GM23338 (cell line): ENCODE measurements around the gene TEX101. TPM values are rescaled to one million over a fixed set of nuclear protein-coding genes. Genes with fewer than 3 reads are reported as not detected.

Source experiments
- ATAC-seq: fragments of 200-7000 bp; cut with Tn5 transposase; 3 replicates; pipeline ENCODE4 v1.9.1; 2020
- DNase-seq: peaks from one replicate; pipeline ENCODE4 v3.0.0-alpha.2; 2015; ENCODE audit warnings: low spot score
- H2AFZ ChIP-seq: fragments of 200-600 bp; sonication (generic); 2 replicates; pipeline ENCODE4 v1.8.0; 2016; ENCODE audit warnings: antibody characterized with exemption, mild to moderate bottlenecking, moderate library complexity
- H3F3A ChIP-seq: fragments of 200-600 bp; sonication (generic); replicated peaks from 2 replicates; pipeline ENCODE4 v1.8.0; 2017; ENCODE audit warnings: antibody characterized with exemption, mixed run types, low read depth
- H3K27ac ChIP-seq: fragments of 200-600 bp; sonication (generic); 2 replicates; pipeline ENCODE4 v1.6.1; 2016; ENCODE audit warnings: low read depth
- H3K27me3 ChIP-seq: fragments of 200-600 bp; sonication (generic); 2 replicates; pipeline ENCODE4 v1.8.0; 2016; ENCODE audit warnings: mild to moderate bottlenecking, mixed run types, moderate library complexity; ENCODE audit not compliant: insufficient read depth
- H3K36me3 ChIP-seq: fragments of 200-600 bp; sonication (generic); 2 replicates; pipeline ENCODE4 v1.8.0; 2016; ENCODE audit warnings: mild to moderate bottlenecking; ENCODE audit not compliant: insufficient read depth
- H3K4me1 ChIP-seq: fragments of 200-600 bp; sonication (generic); 2 replicates; pipeline ENCODE4 v1.8.0; 2016; ENCODE audit warnings: mild to moderate bottlenecking, moderate library complexity; ENCODE audit not compliant: insufficient read depth
- H3K4me2 ChIP-seq: fragments of 200-600 bp; sonication (generic); 2 replicates; pipeline ENCODE4 v1.7.1; 2017; ENCODE audit warnings: mixed run types
- H3K4me3 ChIP-seq: fragments of 200-600 bp; sonication (generic); 2 replicates; pipeline ENCODE4 v1.6.1; 2016; ENCODE audit warnings: mixed run types
- H3K79me2 ChIP-seq: fragments of 200-600 bp; sonication (generic); replicated peaks from 2 replicates; pipeline ENCODE4 v1.8.0; 2017; ENCODE audit warnings: mild to moderate bottlenecking; ENCODE audit not compliant: insufficient read depth
- H3K9me2 ChIP-seq: fragments of 200-600 bp; sonication (generic); 2 replicates; pipeline ENCODE4 v1.8.0; 2017; ENCODE audit not compliant: insufficient read depth
- H4K20me1 ChIP-seq: fragments of 200-600 bp; sonication (generic); replicated peaks from 2 replicates; pipeline ENCODE4 v1.8.0; 2017; ENCODE audit warnings: mild to moderate bottlenecking; ENCODE audit not compliant: insufficient read depth
- H3K27ac Mint-ChIP-seq: 2 replicates; pipeline ENCODE4 v1.8.0; 2020; ENCODE audit warnings: inconsistent platforms, mild to moderate bottlenecking, moderate library complexity, mixed read lengths
- H3K27me3 Mint-ChIP-seq: 3 replicates; pipeline ENCODE4 v1.8.0; 2022; ENCODE audit warnings: low read depth, mild to moderate bottlenecking, moderate library complexity, mixed read lengths, inconsistent platforms; ENCODE audit not compliant: insufficient read depth, poor library complexity
- H3K36me3 Mint-ChIP-seq: 3 replicates; pipeline ENCODE4 v1.8.0; 2021; ENCODE audit warnings: low read depth, mild to moderate bottlenecking, inconsistent platforms, moderate library complexity, mixed read lengths
- H3K4me1 Mint-ChIP-seq: 3 replicates; pipeline ENCODE4 v1.8.0; 2020; ENCODE audit warnings: mild to moderate bottlenecking, inconsistent platforms, mixed read lengths
- H3K4me3 Mint-ChIP-seq: 3 replicates; pipeline ENCODE4 v1.8.0; 2021; ENCODE audit warnings: moderate library complexity, mild to moderate bottlenecking, inconsistent platforms, mixed read lengths
- H3K9me3 Mint-ChIP-seq: 3 replicates; pipeline ENCODE4 v1.8.0; 2020; ENCODE audit warnings: moderate library complexity, mild to moderate bottlenecking, inconsistent platforms, mixed read lengths
- CREB1 ChIP-seq: fragments of 250-450 bp; sonication (Bioruptor Pico); IDR thresholded peaks from 2 replicates; pipeline ENCODE4 v1.5.0; 2020; ENCODE audit warnings: low read depth, mild to moderate bottlenecking, moderate library complexity
- CTCF ChIP-seq, 2 experiments: fragments of 200-600 bp in 1 of 2; sonication (generic) in 1 of 2; conservative IDR thresholded peaks; 2 replicates each; pipeline versions ENCODE4 v1.5.1 to v1.6.1; 2016 to 2017; ENCODE audit warnings: antibody characterized with exemption in 2 of 2, low read depth in 2 of 2, mild to moderate bottlenecking in 2 of 2, moderate library complexity in 1 of 2
- ETS1 ChIP-seq: IDR thresholded peaks from 2 replicates; pipeline ENCODE4 v1.6.1; 2016; ENCODE audit warnings: antibody characterized with exemption
- EZH2 ChIP-seq: fragments of 200-600 bp; sonication (generic); IDR thresholded peaks from one replicate; pipeline ENCODE4 v1.8.0; 2017; ENCODE audit warnings: antibody characterized with exemption, mild to moderate bottlenecking, low read depth; ENCODE audit not compliant: unreplicated experiment
- EZH2phosphoT487 ChIP-seq: fragments of 200-600 bp; sonication (generic); IDR thresholded peaks from one replicate; pipeline ENCODE4 v1.8.1; 2018; ENCODE audit warnings: antibody characterized with exemption; ENCODE audit not compliant: unreplicated experiment
- JUNB ChIP-seq: IDR thresholded peaks from one replicate; pipeline ENCODE4 v1.6.1; 2016; ENCODE audit warnings: antibody characterized with exemption; ENCODE audit not compliant: unreplicated experiment
- NANOG ChIP-seq: IDR thresholded peaks from 2 replicates; pipeline ENCODE4 v1.6.1; 2016; ENCODE audit warnings: antibody characterized with exemption, borderline replicate concordance
- POLR2AphosphoS5 ChIP-seq: IDR thresholded peaks from 2 replicates; pipeline ENCODE4 v1.6.1; 2016; ENCODE audit warnings: antibody characterized with exemption, low read depth
- REST ChIP-seq: IDR thresholded peaks from one replicate; pipeline ENCODE4 v1.6.1; 2018; ENCODE audit warnings: antibody characterized with exemption; ENCODE audit not compliant: unreplicated experiment
- STAT1 ChIP-seq: IDR thresholded peaks from one replicate; pipeline ENCODE4 v1.6.1; 2016; ENCODE audit warnings: antibody characterized with exemption; ENCODE audit not compliant: unreplicated experiment
- ZNF114 ChIP-seq: fragments of 250-450 bp; sonication (Bioruptor Pico); IDR thresholded peaks from 2 replicates; pipeline ENCODE4 v1.5.0; 2020; ENCODE audit warnings: mild to moderate bottlenecking, moderate library complexity
- ZNF331 ChIP-seq: fragments of 250-450 bp; sonication (Bioruptor Pico); IDR thresholded peaks from 2 replicates; pipeline ENCODE4 v1.5.0; 2020; ENCODE audit warnings: low read depth, mild to moderate bottlenecking, moderate library complexity
- ZNF462 ChIP-seq: fragments of 250-450 bp; sonication (Bioruptor Pico); IDR thresholded peaks from 2 replicates; pipeline ENCODE4 v1.5.0; 2020; ENCODE audit warnings: mild to moderate bottlenecking, moderate library complexity
- polyA plus RNA-seq: library from polyadenylated mRNA; unstranded; fragments of >200 nt; fragmentation: Nextera tagmentation; extraction: Ambion mirVana; gene quantifications from 2 replicates; pipeline ENCODE4 v1.2.1, GENCODE V29; 2016
- total RNA-seq: library from RNA; depleted of rRNA; stranded (reverse); fragments of >200 nt; shearing (Covaris generic); gene quantifications from 2 replicates; pipeline ENCODE4 v1.2.3, GENCODE V29; 2014

TEX101 gene
- total and polyA plus RNA-seq, 2 experiments from 2014 or later: not detected

- H4K20me1 ChIP-seq: no peaks in the 10 kb centered on the region
- H2AFZ ChIP-seq: no peak overlapping the region
- no peak for ATAC-seq
- DNase-seq: no peak
- no peak for TF ChIP-seq POLR2AphosphoS5
- no peak for TF ChIP-seq STAT1
- TF ChIP-seq CTCF (conservative IDR thresholded peaks at IDR 0.05; ENCODE audit: low read depth in 2 of 2): no peak
- TF ChIP-seq EZH2phosphoT487: no peak
- no peak for TF ChIP-seq REST
- TF ChIP-seq JUNB: no peak
- TF ChIP-seq ZNF114 (CRISPR knock-in tag): no peak
- no peak for TF ChIP-seq CREB1 (CRISPR knock-in tag)
- no peak for TF ChIP-seq ZNF331
- TF ChIP-seq EZH2: no peak
- TF ChIP-seq ZNF462 (CRISPR knock-in tag): no peak
- no peak for TF ChIP-seq ETS1
- TF ChIP-seq NANOG: no peak
- Mint-ChIP-seq H3K27me3 (peaks cover 9% of the 10 kb centered on the region), H3K4me1 (no peaks in the 10 kb centered on the region; the same call in 2 of the 3 replicates), H3K4me3 (no peak overlapping the region), H3K36me3 (no peaks in the 10 kb centered on the region; the same call in 2 of the 3 replicates), H3K9me3 (peaks cover 5% of the 10 kb centered on the region; the same call in 2 of the 3 replicates), H3K27ac (no peak overlapping the region)
- H3F3A ChIP-seq: no peaks in the 10 kb centered on the region
- no peak overlapping the region for H3K4me3 ChIP-seq
- no peaks in the 10 kb centered on the region for H3K36me3 ChIP-seq
- no peaks in the 10 kb centered on the region for H3K9me2 ChIP-seq
- no peak overlapping the region for H3K4me2 ChIP-seq
- H3K27ac ChIP-seq: no peak overlapping the region
- H3K27me3 ChIP-seq: no peaks in the 10 kb centered on the region
- no peaks in the 10 kb centered on the region for H3K79me2 ChIP-seq
- no peaks in the 10 kb centered on the region; the same call in 1 of the 2 replicates for H3K4me1 ChIP-seq
Observed at GRCh38 chr19:43441716-43442115, 27.0 kb downstream of the TEX101 start.
